ENCODE results near the gene ZNF19.

DNA sequence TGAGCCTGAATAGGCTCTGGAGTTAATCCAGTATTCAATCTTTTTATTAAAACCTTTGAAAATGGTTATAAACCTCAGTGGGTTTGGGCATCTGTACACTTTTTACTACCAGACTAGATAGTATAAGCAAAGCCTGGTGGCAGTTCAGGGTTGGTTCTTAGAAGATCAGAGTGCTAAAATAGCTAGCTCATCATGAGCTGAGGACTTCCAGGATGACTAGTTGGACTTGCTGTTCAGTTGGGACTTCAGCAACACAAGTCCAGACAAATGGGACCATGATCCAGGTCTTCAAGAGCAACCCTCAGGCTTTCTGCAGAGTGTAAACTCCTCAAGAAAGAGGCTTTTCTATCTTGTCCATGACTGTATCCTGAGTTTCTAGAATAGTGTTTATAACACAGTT, 1.2 kb upstream of the ZNF19 start:
- no peak for TF ChIP-seq POLR2A (IDR thresholded peaks at IDR 0.05)
- TF ChIP-seq, protein P1, sequence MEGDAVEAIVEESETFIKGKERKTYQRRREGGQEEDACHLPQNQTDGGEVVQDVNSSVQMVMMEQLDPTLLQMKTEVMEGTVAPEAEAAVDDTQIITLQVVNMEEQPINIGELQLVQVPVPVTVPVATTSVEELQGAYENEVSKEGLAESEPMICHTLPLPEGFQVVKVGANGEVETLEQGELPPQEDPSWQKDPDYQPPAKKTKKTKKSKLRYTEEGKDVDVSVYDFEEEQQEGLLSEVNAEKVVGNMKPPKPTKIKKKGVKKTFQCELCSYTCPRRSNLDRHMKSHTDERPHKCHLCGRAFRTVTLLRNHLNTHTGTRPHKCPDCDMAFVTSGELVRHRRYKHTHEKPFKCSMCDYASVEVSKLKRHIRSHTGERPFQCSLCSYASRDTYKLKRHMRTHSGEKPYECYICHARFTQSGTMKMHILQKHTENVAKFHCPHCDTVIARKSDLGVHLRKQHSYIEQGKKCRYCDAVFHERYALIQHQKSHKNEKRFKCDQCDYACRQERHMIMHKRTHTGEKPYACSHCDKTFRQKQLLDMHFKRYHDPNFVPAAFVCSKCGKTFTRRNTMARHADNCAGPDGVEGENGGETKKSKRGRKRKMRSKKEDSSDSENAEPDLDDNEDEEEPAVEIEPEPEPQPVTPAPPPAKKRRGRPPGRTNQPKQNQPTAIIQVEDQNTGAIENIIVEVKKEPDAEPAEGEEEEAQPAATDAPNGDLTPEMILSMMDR (IDR thresholded peaks at IDR 0.05) = no peak

Data from testis (tissue), 2 donors.